Activated CD4-positive, alpha-beta T cell treated with anti-CD3 and anti-CD28 coated beads, Interleukin-2, amount 10 ng/mL, durations not matched to agents 7 days and 5 days (primary cell): ENCODE results near the gene PAX8. TPM values are rescaled to one million over a fixed set of nuclear protein-coding genes. Genes with fewer than 3 reads are reported as not detected.
A peak's percentile ranks its signal among the peaks of the same experiment; 100 is the strongest.
"Not testable (repeated sequence)": the region's sequence is repeated elsewhere in the genome, so short reads cannot be mapped to it uniquely, and the experiment has no call there.

Source experiments
- CTCF ChIA-PET: fragments of 350-600 bp; sonication (Branson Sonifier 250); formaldehyde crosslinking; loops from one replicate; lab custom pipeline; 2021; ENCODE audit warnings: antibody characterized with exemption; lab: Charles Lee
- POLR2A ChIA-PET: fragments of 350-600 bp; sonication (Branson Sonifier 250); formaldehyde crosslinking; loops from one replicate; lab custom pipeline; 2021; ENCODE audit warnings: antibody characterized with exemption; lab: Charles Lee
- DNase-seq: peaks from one replicate; pipeline ENCODE4 v3.0.0-alpha.2; 2020
- H3K27ac Mint-ChIP-seq: one replicate; pipeline ENCODE4 v1.8.0; 2021; ENCODE audit warnings: mild to moderate bottlenecking, moderate library complexity, mixed read lengths
- H3K27me3 Mint-ChIP-seq: one replicate; pipeline ENCODE4 v1.8.0; 2021; ENCODE audit warnings: mixed read lengths
- H3K36me3 Mint-ChIP-seq: one replicate; pipeline ENCODE4 v1.8.0; 2021; ENCODE audit warnings: low read depth, mixed read lengths
- H3K4me1 Mint-ChIP-seq: one replicate; pipeline ENCODE4 v1.8.0; 2021; ENCODE audit warnings: mixed read lengths
- H3K4me3 Mint-ChIP-seq: one replicate; pipeline ENCODE4 v1.8.0; 2021; ENCODE audit warnings: mild to moderate bottlenecking, moderate library complexity, mixed read lengths
- H3K9me3 Mint-ChIP-seq: one replicate; pipeline ENCODE4 v1.8.0; 2021; ENCODE audit warnings: mixed read lengths
- total RNA-seq, 2 experiments: library from RNA; stranded (reverse); gene quantifications; one replicate each; pipeline ENCODE4 v1.2.3, GENCODE V29; 2021

The PAX8 gene
- total RNA-seq, 2 experiments from 2014 or later, result 0.69 to 0.74 TPM

DNA sequence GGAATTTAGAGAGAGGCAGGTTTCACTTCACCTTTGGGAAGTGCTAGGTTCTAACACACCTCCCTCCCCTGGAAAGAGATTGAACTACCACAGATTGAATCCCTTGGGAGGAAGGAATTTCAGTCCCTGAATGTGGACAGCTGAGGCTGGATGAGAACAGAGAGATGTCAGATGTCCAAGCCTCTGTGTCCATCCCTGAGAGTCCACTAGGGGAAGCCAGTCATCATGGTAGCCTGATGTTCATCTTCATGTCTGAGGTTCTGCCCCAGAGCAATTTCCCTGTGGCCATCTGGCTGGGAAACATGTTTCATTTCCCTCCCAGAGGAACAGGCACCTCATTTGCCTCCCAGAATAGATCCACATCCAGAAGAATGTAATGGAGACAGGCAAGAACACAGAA, 30.1 kb upstream of the PAX8 start:
- H3K4me1 Mint-ChIP-seq, H3K9me3 Mint-ChIP-seq, CTCF ChIA-PET, H3K4me3 Mint-ChIP-seq, POLR2A ChIA-PET, DNase-seq, H3K36me3 Mint-ChIP-seq, H3K27ac Mint-ChIP-seq: not testable (repeated sequence)
- peaks cover 14% of the 10 kb centered on the region for H3K27me3 Mint-ChIP-seq

DNA sequence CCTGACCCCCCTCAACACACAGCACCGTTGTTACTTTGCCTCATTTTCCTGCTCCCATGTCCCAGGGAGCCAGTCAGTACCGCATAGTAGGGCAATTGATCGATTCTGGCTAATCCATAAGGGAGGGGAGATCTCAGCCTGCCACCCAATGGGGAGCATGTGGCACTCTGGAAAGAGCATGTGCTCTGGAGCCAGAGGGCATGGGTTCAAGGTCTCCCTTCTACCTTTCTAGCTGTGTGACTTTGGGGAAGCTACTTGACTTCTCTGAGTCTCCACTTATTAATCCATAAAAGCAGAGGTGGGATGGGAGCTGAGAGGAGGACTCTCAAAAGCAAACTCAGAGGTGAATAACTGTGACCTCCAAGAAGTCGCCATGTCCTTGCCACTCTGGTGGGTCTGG, 27.5 kb upstream of the PAX8 start:
- H3K4me1 Mint-ChIP-seq, H3K4me3 Mint-ChIP-seq, POLR2A ChIA-PET, H3K9me3 Mint-ChIP-seq, DNase-seq, H3K27ac Mint-ChIP-seq, H3K36me3 Mint-ChIP-seq, CTCF ChIA-PET: not testable (repeated sequence)
- H3K27me3 Mint-ChIP-seq, result peaks cover 14% of the 10 kb centered on the region

DNA sequence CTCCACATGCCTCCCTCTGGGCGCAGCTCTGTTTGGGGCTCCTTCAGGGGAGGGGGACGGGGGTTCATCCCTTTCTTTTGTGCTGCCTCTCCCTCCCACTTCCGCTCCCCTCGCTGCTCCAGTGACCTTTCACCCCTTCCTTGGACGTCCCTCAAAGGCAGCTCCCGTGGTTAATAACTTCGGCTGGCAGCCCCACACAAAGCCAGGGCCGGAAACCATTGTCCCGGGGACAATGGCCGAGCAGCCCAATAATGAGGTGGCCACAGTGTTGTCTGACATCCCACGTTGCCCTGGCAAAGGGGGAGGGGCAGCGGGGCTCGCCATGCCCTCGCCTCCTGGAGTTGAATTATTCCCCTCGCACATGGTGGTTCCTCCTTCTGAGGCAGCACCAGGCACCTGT, 27.0 kb upstream of the PAX8 start:
- POLR2A ChIA-PET, DNase-seq, H3K9me3 Mint-ChIP-seq, H3K27ac Mint-ChIP-seq, H3K4me3 Mint-ChIP-seq, H3K4me1 Mint-ChIP-seq, H3K36me3 Mint-ChIP-seq, CTCF ChIA-PET: not testable (repeated sequence)
- H3K27me3 Mint-ChIP-seq, result peaks cover 14% of the 10 kb centered on the region

DNA sequence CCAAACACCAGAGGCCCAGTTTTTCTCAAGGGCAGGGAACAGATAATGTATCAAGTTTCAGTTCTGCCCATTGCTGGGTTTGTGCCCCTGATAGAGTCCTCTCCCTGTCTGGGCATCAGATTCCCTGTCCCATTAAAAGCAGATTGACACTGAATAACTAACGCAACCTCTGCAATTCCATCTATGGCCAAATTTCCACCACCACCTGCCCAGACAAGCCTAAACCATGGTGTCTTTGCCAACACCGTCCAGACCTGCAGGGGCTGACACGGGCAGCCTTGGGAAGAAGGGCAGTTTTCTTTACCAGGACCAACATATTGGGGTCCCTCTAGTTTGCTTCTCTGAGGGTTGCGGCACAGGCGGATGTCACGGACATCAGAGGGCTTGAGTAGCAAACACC, 26.4 kb upstream of the PAX8 start:
- ChIA-PET CTCF (interaction anchor here (0.6 kb wide), 1 partner anchor 415 kb away, joined by 3 read pairs; no protein-coding TSS in a partner anchor), POLR2A (no interaction called here)
- no peak overlapping the region for H3K4me3 Mint-ChIP-seq
- DNase-seq, result no peak
- H3K27ac Mint-ChIP-seq, result no peak overlapping the region
- H3K36me3 Mint-ChIP-seq, result no peaks in the 10 kb centered on the region
- H3K4me1 Mint-ChIP-seq, result no peaks in the 10 kb centered on the region
- H3K27me3 Mint-ChIP-seq, result peaks cover 14% of the 10 kb centered on the region
- H3K9me3 Mint-ChIP-seq, result no peaks in the 10 kb centered on the region

DNA sequence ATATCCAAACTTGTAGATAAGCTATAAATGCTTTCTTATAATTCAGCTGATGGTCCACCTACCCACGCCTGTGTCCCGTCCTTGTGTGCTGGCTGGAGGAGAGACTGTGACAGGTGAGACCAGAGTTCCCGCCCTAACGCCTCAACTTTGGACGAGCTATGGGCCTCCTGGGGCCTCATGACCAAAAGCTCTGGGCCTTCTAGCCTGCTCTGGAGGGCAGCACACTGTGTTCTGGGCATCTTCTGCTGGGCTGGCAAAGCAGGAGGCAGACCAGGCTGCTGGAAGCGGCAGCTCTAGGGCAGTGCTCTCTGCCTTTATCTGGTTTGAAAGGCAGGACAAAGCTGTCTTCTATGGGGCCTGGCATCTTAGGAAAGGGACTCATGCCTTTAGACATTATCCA, 26.0 kb upstream of the PAX8 start:
- CTCF ChIA-PET, result interaction anchor here (0.6 kb wide), 1 partner anchor 415 kb away, joined by 3 read pairs; no protein-coding TSS in a partner anchor
- H3K27ac Mint-ChIP-seq, result no peak overlapping the region

DNA sequence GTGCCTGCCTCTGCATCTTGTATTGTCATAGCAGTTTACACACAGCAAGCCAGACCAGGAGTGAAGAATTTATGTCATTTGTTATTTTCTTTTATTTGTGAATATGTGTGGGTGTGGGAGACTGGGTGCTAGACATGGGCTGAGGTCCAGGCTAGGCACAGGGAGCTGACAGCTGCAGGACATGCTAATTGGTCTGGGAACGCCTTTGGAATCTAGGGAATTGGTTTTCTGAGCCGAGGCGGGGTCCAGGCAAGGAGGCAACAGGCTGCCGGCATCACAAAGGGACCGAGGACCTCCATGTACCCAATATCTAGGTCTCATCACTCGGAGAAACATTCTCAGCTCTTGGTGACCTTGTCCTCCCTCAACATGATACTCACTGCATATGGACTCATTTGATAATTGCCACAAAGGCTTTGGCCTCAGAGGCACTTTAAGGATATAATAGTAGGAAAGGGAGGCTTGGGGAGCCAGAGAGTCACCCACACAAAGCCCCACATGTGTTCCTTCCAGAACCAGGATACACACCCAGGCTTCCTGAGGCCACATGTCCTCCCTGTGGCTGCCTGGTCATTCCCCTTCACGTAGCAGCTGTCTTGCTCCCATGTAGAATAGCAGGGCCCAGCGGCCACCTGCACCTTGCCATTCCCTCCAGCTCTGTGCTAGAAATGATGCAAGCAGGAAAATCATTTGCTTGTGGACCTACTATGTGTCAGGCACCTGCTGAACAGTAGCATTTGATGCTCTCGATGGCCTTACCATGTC, 23.7 kb upstream of the PAX8 start:
- H3K4me3 Mint-ChIP-seq, H3K27ac Mint-ChIP-seq, H3K36me3 Mint-ChIP-seq, CTCF ChIA-PET, H3K9me3 Mint-ChIP-seq, DNase-seq, POLR2A ChIA-PET, H3K4me1 Mint-ChIP-seq, H3K27me3 Mint-ChIP-seq: not testable (repeated sequence)

More for the DNA sequence above, 26.0 kb upstream of the PAX8 start:
- Mint-ChIP-seq H3K27me3 (peaks cover 14% of the 10 kb centered on the region), H3K4me3 (no peak overlapping the region), H3K9me3 (no peaks in the 10 kb centered on the region), H3K4me1 (no peaks in the 10 kb centered on the region), H3K36me3 (no peaks in the 10 kb centered on the region)
- POLR2A ChIA-PET, result no interaction called here
- no peak for DNase-seq

DNA sequence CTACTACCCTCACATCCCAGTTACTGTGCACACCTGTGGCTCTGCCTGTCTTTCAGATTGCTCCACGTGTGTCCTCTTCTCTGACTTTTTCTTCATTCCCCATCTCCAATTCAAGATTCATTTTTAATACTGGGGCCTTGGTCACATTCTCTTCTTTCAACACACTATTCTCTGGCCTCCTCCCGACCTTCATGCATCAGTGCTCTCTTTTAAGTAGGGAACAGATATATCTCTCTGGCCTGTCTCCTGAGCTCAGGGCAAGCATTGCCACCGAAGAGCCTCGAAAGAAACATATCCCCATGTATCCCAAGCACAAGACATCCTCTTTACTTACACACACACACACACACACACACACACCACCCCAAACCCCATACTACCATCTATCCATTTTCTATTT, 21.6 kb upstream of the PAX8 start:
- Mint-ChIP-seq H3K27ac (no peak overlapping the region), H3K9me3 (no peaks in the 10 kb centered on the region), H3K4me1 (no peaks in the 10 kb centered on the region), H3K36me3 (no peaks in the 10 kb centered on the region), H3K4me3 (no peak overlapping the region), H3K27me3 (peaks cover 18% of the 10 kb centered on the region)
- ChIA-PET CTCF (no interaction called here), POLR2A (no interaction called here)
- no peak for DNase-seq

DNA sequence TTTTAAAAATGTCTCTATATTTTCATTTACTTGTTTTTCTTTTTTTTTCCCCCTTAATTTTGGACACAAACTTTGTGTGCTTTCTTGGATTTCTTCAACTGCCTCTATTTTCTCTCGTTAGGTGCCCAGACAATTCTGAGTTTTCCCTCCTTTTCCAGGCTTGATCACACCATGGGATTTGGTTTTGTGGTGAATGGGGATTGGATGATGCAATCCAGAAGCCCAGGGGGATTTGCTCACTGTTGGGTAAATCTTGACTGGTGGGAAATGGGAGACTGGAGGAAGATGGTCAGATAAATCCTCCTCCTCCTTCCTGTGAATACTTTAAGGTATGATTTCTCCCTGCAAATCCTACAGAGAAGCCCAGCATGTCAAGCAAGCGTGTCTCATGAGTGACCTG, 19.5 kb upstream of the PAX8 start:
- CTCF ChIA-PET, result interaction anchor here (1.0 kb wide), 1 partner anchor 16 kb away, joined by 3 read pairs; no protein-coding TSS in a partner anchor
- peaks cover 33% of the 10 kb centered on the region for H3K27me3 Mint-ChIP-seq

DNA sequence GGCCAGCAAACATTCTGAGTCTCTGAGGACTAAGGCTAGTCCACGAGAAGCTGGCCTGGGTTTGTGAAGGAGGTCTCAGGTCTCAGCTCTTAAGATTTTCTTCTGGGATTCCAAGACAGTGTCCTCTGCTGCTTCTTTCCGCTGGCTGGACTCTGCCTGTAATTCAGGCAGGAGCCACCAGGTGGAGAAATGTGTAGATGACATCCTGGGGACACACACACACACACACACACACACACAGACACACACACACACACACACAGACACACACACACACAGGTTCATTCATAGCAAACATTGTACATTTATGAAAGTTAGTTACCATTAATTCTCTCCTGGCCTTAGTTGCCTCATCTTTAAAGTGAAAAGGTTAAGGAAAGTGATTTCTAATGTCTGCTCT, 18.9 kb upstream of the PAX8 start:
- H3K4me3 Mint-ChIP-seq, H3K9me3 Mint-ChIP-seq, POLR2A ChIA-PET, H3K36me3 Mint-ChIP-seq, H3K4me1 Mint-ChIP-seq, H3K27ac Mint-ChIP-seq: not testable (repeated sequence)
- peak; percentile 50 for DNase-seq
- CTCF ChIA-PET, result interaction anchor here (0.7 to 1.1 kb wide), 3 partner anchors 15 to 92 kb away, joined by 3 to 4 read pairs (median 3); no protein-coding TSS in a partner anchor
- H3K27me3 Mint-ChIP-seq, result peaks cover 39% of the 10 kb centered on the region

More for the DNA sequence above, 19.5 kb upstream of the PAX8 start:
- no peak for DNase-seq
- H3K36me3 Mint-ChIP-seq, result no peaks in the 10 kb centered on the region
- H3K9me3 Mint-ChIP-seq, result no peaks in the 10 kb centered on the region
- H3K4me3 Mint-ChIP-seq, result no peak overlapping the region
- no peaks in the 10 kb centered on the region for H3K4me1 Mint-ChIP-seq
- H3K27ac Mint-ChIP-seq, result no peak overlapping the region
- POLR2A ChIA-PET, result no interaction called here

DNA sequence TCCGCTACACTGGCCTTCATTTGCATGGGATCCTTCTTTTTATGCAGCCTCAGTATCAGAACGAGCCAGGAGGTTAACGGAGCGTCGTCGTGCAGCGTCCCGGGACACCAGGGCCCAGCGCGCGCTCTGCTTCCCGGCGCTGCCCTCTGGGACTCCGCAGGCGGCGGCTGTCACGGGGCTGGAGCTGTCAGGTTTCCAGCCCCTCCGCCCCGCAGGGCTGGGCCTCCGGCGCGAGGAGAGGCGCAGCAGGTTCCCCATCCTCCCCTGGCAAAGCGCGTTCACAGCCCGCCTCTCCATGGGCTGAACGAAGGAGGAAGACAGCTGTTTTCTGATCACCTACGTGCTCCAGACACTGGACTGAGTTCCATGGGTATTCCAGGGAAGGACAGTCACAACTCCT, 12.5 kb upstream of the PAX8 start:
- POLR2A ChIA-PET, result no interaction called here
- Mint-ChIP-seq H3K27me3 (peaks cover 54% of the 10 kb centered on the region), H3K27ac (no peak overlapping the region), H3K4me3 (no peak overlapping the region), H3K9me3 (no peaks in the 10 kb centered on the region), H3K4me1 (no peaks in the 10 kb centered on the region), H3K36me3 (no peaks in the 10 kb centered on the region)
- CTCF ChIA-PET, result no interaction called here
- DNase-seq, result no peak

DNA sequence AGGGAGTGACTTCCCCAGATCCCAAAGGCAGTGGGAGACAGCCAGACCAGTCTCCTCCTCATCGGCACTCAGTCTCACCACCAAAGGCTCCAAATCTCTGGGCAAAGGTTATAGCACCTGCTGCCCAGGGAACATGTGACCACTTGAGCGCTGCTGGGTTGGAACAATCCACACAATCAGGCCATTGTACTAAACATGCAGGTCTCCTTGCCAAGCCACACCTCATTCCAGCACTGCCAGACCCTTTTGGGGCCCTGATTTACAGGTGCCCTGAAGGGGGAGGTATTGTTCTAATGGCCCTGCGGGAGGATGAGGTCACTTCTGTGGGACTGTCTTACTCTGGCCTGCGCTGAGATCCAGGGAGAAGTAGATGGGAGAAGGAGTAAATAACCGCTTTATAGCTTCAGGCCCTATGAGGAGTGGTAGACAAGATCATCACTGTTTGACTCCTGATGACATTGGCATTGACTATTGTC, 10.0 kb upstream of the PAX8 start:
- CTCF ChIA-PET, result interaction anchor here (0.7 kb wide), 1 partner anchor 59 kb away, joined by 3 read pairs; no protein-coding TSS in a partner anchor
- peaks cover 46% of the 10 kb centered on the region for H3K27me3 Mint-ChIP-seq
- H3K27ac Mint-ChIP-seq, H3K4me3 Mint-ChIP-seq, H3K4me1 Mint-ChIP-seq, POLR2A ChIA-PET, DNase-seq, H3K9me3 Mint-ChIP-seq, H3K36me3 Mint-ChIP-seq: not testable (repeated sequence)

DNA sequence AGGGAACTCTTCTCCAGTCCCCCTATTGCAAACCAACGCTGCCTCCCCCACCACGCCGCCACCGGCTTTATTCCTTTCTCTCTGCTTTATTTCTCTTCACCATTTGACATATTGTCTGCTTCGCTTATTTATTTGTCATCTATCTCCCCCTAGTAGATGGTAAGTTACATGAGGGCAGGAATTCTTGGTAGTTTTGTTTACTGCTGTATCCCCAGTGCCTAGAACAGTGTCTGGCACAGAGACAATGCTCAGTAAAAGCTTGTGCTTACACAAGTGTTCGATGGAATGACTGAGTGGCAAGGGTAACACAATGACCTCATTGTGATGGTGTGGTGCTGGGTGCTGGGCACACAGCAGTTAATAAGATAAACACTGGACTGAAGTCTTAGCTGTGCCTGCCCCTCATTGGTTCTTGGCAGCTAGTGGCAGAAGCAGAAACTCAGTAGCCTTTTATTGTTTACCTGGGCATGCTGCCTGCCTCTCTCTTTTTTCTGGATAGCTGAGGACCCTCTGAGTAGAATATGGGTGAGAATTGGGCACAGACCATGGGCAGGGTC, 9.5 kb upstream of the PAX8 start:
- CTCF ChIA-PET, DNase-seq, POLR2A ChIA-PET: not testable (repeated sequence)

DNA sequence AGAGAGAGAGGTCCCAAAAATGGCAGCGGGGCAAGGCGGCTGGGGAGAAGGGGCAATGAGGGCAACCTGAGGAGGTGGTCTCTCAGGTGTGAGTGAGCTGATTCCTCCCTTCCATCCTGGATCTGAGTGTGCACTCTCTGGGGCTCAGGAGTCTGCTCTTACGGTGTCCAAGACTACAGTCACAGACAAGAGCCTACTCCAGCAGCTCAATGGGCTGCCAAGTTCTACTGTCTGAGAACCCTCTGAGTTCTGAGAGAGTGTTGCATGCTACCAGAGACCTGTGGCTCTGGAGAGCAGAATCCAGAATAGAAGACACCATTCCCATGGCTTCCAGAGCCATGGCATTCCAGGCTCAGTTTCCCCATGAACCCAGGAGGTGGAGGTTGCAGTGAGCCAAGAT, 7.1 kb upstream of the PAX8 start:
- Mint-ChIP-seq H3K27me3 (peaks cover 34% of the 10 kb centered on the region), H3K27ac (no peak overlapping the region), H3K9me3 (no peaks in the 10 kb centered on the region), H3K4me3 (no peak overlapping the region), H3K36me3 (no peaks in the 10 kb centered on the region), H3K4me1 (no peaks in the 10 kb centered on the region)
- DNase-seq, result no peak
- ChIA-PET CTCF (no interaction called here), POLR2A (no interaction called here)

More for the DNA sequence above, 9.5 kb upstream of the PAX8 start:
- H3K4me3 Mint-ChIP-seq, H3K27ac Mint-ChIP-seq, H3K9me3 Mint-ChIP-seq, H3K4me1 Mint-ChIP-seq, H3K36me3 Mint-ChIP-seq: not testable (repeated sequence)
- H3K27me3 Mint-ChIP-seq, result peaks cover 41% of the 10 kb centered on the region
